ENCODE data around the gene CHRNA3.

CHRNA3 gene

GRCh38 chr15:78661001-78661400, 40.2 kb upstream of the CHRNA3 start:
- DNase-seq (ENCODE audit: low read depth in 2 of 2), result no peak
- TF ChIP-seq, protein P1, sequence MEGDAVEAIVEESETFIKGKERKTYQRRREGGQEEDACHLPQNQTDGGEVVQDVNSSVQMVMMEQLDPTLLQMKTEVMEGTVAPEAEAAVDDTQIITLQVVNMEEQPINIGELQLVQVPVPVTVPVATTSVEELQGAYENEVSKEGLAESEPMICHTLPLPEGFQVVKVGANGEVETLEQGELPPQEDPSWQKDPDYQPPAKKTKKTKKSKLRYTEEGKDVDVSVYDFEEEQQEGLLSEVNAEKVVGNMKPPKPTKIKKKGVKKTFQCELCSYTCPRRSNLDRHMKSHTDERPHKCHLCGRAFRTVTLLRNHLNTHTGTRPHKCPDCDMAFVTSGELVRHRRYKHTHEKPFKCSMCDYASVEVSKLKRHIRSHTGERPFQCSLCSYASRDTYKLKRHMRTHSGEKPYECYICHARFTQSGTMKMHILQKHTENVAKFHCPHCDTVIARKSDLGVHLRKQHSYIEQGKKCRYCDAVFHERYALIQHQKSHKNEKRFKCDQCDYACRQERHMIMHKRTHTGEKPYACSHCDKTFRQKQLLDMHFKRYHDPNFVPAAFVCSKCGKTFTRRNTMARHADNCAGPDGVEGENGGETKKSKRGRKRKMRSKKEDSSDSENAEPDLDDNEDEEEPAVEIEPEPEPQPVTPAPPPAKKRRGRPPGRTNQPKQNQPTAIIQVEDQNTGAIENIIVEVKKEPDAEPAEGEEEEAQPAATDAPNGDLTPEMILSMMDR (IDR thresholded peaks at IDR 0.05; ENCODE audit: low read depth, low read length), result no peak
- no peak overlapping the region for H3K4me3 ChIP-seq (replicated peaks in 1 of 2; ENCODE audit: low read depth in 2 of 2, low read length in 2 of 2)

DNA sequence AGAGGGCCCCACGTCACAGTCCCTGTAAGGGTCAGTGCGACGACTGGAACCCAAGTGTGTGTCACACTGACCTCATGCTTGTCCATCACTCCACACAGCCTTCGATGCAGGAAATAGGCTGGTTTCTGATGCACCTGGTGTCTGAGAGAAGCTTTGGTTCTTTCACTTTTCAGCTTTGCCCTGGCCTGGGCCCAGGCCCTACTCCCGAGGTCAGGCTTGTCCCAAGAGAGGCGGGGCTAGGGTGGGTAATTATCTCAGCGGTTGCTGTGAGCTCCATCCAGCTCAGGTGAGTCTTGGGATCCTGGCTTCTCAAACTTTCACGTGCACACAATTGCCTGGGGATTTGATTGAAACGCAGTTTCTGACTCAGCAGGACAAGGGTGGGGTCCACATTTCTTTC, 39.8 kb upstream of the CHRNA3 start:
- no peak overlapping the region for H3K4me3 ChIP-seq (replicated peaks in 1 of 2; ENCODE audit: low read depth in 2 of 2, low read length in 2 of 2)
- TF ChIP-seq, protein P1 (IDR thresholded peaks at IDR 0.05; ENCODE audit: low read depth, low read length), result no peak
- DNase-seq (ENCODE audit: low read depth in 2 of 2), result no peak

DNA sequence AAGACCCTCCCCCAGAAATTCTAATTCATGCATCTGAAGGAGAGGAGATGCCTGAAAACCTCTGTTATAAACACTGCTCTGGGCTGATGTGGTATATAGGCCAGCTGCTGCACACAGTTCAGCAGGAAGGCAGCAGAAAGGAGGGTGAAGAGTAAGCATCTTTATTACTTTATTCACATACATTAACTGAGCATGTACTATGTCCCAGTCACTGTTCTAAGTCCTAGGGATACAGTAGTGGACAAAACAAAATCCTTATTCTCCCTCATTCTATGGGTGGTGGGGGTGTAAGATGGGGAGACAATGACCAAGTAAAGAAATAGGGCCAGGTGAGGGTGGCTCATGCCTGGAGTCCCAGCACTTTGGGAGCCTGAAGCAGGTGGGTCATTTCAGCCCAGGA, 38.0 kb upstream of the CHRNA3 start:
- H3K4me3 ChIP-seq (replicated peaks in 1 of 2; ENCODE audit: low read depth in 2 of 2, low read length in 2 of 2), result no peak overlapping the region
- no peak for DNase-seq (ENCODE audit: low read depth in 2 of 2)
- TF ChIP-seq, protein P1 (IDR thresholded peaks at IDR 0.05; ENCODE audit: low read depth, low read length), result no peak

GRCh38 chr15:78654272-78654671, 33.5 kb upstream of the CHRNA3 start:
- TF ChIP-seq, protein P1 (IDR thresholded peaks at IDR 0.05; ENCODE audit: low read depth, low read length), result no peak
- H3K4me3 ChIP-seq (replicated peaks in 1 of 2; ENCODE audit: low read depth in 2 of 2, low read length in 2 of 2), result no peak overlapping the region
- DNase-seq (ENCODE audit: low read depth in 2 of 2), result no peak

GRCh38 chr15:78651930-78652615, 31.3 kb upstream of the CHRNA3 start:
- DNase-seq (ENCODE audit: low read depth in 2 of 2), result no peak
- TF ChIP-seq, protein P1 (IDR thresholded peaks at IDR 0.05; ENCODE audit: low read depth, low read length), result no peak
- no peak overlapping the region for H3K4me3 ChIP-seq (replicated peaks in 1 of 2; ENCODE audit: low read depth in 2 of 2, low read length in 2 of 2)

- TF ChIP-seq, protein P1 (IDR thresholded peaks at IDR 0.05; ENCODE audit: low read depth, low read length), result no peak
- H3K4me3 ChIP-seq (replicated peaks in 1 of 2; ENCODE audit: low read depth in 2 of 2, low read length in 2 of 2), result no peak overlapping the region
- no peak for DNase-seq (ENCODE audit: low read depth in 2 of 2)
Observed at GRCh38 chr15:78651007-78651406, 30.2 kb upstream of the CHRNA3 start.

- H3K4me3 ChIP-seq (replicated peaks in 1 of 2; ENCODE audit: low read depth in 2 of 2, low read length in 2 of 2), result no peak overlapping the region
- TF ChIP-seq, protein P1 (IDR thresholded peaks at IDR 0.05; ENCODE audit: low read depth, low read length), result no peak
- no peak for DNase-seq (ENCODE audit: low read depth in 2 of 2)
Observed at GRCh38 chr15:78650022-78650421, 29.2 kb upstream of the CHRNA3 start.

Measured in cardiac fibroblast (primary cell).